NK-92 treated with Interleukin-12 subunit alpha and Interleukin-12 subunit beta, amount 100 ng/mL, for 24 hours (cell line): Measurements from ENCODE around the gene MCF2L.
"Not testable (repeated sequence)": the region's sequence is repeated elsewhere in the genome, so short reads cannot be mapped to it uniquely, and the experiment has no call there.

ENCODE experiments used
- DNase-seq: peaks from one replicate; lab custom pipeline; 2025; lab: John Stamatoyannopoulos, UW

The MCF2L gene

GRCh38 chr13:113049981-113050380 lies 81.0 kb downstream of the MCF2L start:
- no peak for DNase-seq

DNA sequence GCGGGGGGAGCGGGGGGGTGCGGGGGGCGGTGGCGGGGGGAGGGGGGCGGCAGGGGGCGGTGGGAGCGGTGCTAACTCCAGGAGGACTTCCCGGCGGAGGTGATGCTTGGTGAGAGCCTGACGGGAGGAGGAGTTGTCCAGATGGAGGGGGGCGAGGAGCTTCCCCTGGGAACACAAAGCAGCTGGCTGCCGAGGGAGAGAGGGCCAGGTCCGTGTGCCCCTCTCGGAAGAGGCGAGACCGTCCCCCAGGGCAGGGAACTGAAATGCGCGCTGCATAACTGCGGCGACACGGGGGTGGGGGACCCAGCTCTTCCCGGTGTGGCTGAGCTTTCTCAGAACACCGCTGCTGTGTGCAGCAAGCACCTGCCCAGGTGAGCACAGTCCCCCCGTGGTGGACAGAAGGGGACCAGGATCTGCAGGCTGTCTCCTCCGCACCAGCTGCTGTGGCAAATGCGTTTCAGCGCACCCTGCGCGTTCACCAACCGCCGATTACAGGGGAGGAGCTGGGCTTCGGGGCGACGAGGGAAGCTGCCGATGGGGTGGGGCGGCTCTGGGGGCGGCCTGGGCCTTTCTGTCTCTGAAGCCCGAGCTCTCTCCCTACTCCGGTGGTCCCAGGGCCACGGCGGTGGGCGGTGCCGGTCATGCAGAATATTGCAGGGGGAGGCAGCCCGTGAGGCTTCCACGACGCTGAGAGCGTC lies 81.9 kb downstream of the MCF2L start:
- DNase-seq = no peak

DNA sequence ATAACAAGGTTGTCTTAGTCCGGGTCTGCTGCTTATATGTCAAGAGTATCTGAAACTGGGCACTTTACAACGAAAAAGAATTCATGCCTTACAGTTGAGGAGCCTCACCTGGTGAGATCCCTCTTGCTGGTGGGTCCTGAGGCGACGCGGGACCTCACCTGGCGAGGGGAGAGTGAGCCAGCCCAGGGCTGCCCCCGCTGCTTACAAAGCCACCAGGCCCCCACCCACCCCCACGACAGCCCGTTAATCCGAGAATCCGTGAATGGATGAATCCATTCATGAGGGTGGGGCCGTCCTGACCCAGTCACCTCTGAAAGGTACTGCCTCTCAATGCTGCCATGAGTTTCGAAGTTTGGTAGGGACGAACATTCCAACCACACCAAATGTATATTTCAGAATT lies 82.6 kb downstream of the MCF2L start:
- DNase-seq = no peak

DNA sequence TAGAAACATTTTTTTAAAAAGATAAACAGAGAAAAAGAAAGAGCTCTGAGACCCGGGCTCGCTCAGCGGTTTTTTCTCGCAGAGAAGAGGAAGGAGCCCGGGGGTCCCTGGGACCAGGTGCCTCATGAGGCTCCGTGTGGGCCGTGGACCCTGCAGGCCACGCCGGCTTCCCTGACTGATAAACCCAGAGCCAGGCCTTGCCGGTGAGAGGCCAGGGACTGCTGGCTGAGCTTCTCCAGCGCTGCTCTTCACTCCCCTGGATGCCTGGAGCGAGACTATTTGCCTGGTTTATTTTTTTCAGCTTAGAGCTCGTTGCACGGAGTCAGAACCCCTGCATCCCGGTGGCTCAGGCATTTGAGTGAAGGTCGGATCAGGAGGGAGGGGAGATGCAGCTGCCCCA lies 83.2 kb downstream of the MCF2L start:
- DNase-seq = no peak

GRCh38 chr13:113052971-113053370 lies 84.0 kb downstream of the MCF2L start:
- DNase-seq = no peak

DNA sequence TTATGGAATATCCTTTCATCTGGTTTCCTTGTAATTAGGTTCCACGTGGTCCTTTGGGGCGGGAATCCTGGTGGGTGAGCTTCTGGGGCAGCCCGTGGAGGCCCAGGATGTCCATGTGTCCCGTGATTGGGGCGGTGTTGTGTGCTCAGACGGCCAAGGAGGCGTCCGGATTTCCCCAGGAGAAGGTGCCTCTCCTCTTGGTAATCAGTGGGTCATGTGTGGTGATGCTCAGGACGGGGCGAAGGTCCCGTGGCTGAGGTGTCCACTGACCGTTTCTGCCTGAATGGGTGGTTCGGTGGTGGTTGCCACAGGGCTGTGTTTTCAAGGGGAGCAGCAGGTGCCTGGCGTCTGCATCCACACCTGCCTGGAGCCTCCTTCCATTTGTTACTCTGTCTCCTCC lies 84.4 kb downstream of the MCF2L start:
- DNase-seq = no peak

DNA sequence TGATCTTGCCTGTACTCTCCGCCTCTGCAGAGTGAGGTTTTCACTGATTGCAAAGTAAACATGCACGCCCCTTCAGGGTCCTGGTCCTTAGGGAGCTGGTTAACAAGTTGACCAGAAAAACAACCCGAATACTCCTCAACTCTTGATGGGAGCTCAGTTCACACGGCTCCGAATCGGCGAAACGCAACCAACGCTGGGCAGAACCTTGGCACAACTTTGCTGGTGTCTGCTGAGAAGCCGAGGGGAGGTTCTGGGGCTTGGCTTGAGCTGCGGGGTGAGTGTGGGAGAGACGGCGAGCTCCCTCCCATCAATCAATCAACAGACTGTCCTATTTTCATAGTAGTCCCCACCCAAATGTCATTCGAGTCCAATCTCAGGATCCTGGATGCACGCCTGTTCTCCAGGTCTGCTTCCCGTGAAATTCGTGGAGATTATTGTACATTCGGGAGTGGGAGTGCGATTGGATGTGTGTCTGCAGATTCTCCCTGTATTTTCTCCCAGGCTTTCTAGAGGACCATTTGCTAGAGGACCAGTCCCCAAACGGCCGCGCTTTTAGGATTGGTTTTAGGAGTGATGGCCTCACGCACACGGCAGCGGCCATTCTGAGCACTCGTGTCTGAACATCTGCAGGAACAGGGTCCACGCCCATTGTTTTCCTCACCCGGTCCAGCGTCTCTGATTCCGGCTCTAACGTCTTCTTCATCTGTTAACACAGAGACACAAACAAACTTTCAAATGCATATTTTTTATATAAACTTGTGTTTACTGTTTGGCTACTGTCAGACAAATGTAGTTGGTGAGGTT lies 85.0 kb downstream of the MCF2L start:
- no peak for DNase-seq

GRCh38 chr13:113057084-113057483 lies 88.1 kb downstream of the MCF2L start:
- no peak for DNase-seq

- not testable (repeated sequence) for DNase-seq
Observed at GRCh38 chr13:113057559-113057958, 88.5 kb downstream of the MCF2L start.

- DNase-seq = no peak
Observed at GRCh38 chr13:113058129-113058987, 89.3 kb downstream of the MCF2L start.

- DNase-seq = no peak
Observed at GRCh38 chr13:113058988-113059850, 90.2 kb downstream of the MCF2L start.

DNA sequence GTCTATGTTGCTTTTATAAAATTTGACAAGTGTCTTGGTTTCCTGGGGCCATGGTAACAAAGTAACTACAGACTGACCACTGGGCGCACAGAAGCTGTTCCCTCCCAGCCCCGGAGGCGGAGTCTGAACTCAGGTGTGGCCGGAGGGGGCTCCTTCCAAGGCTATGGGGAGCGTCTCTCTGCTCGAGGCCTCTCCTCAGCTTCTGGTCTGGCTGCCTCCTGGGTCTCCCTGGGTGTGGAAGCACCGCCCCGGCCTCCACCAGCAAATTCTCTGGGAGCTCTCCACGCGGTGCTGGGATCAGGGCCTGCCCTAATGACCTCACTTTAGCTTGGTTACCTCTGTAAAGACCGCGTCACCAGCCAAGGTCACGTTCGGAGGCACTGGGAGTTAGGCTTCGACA lies 90.9 kb downstream of the MCF2L start:
- no peak for DNase-seq

DNA sequence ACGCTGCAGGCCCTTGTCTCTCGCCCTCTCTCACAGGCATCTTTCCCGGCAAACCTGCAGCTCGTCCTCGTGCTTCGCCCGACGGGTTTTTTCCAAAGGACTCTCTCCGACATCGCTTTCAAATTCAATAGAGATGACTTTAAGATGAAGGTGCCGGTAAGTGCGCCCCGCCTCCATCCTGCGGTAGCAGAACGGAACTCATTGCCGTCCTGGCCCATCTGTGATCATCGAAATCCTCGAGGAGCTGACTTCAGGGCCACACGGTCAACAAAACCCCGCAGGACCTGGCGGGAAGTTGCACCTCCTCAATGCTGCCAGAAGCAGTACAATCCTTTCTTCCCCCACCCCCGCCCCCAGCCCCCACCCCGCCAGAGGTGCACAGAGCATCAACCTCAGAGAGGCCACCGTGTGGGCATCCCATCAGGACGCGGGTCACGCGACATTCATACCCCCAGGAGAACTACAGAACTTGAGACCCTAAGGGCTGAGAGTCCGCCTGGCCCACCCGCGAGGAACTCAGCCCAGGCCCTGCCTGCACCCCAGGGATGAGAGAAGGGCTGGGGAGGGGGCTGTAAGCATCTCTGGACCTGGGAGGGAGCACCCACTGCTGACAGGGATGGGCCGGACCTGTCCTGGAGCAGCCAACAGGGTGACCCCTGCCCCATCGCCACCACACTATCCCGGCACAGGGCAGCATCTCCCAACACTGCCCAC lies 91.7 kb downstream of the MCF2L start:
- no peak for DNase-seq

- no peak for DNase-seq
Observed at GRCh38 chr13:113061271-113061625, 92.2 kb downstream of the MCF2L start.

DNA sequence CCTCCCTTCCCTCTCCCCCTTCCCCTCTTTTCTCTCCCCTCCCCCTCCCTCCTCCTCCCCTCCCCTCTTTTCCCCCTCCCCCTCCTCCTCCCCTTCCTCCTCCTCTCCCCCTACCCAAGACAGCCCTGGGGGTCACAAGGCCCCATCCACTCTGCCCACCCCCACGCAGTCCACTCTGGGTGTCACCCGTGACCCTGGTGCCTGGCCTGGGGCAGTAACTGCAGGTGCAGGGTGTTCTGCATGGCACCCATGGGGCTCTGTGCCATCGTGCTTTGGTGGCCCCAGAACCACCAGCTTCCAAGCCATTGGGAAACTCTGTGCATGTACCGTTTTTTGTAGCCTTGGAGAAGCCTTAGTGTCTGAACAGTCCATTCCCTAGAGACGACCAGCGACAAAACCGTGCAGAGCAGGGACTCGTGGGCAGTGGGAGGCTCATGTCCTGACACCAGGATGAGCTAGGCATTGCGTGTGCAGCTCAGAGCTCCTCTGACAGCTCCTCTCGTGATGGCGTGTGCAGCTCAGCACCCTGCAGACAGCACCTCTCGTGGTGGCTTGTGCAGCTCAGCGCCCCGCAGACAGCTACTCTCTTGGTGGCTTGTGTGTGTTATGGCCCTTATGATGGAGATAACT lies 92.9 kb downstream of the MCF2L start:
- DNase-seq = no peak

GRCh38 chr13:113062691-113063090 lies 93.7 kb downstream of the MCF2L start:
- no peak for DNase-seq

- DNase-seq = no peak
Observed at GRCh38 chr13:113063091-113063491, 94.1 kb downstream of the MCF2L start.

GRCh38 chr13:113064000-113064533 lies 95.1 kb downstream of the MCF2L start:
- DNase-seq = no peak

- no peak for DNase-seq
Observed at GRCh38 chr13:113064534-113065405, 95.8 kb downstream of the MCF2L start.
